Measurements from ENCODE around the gene LCLAT1. TPM values are rescaled to one million over a fixed set of nuclear protein-coding genes. Genes with fewer than 3 reads are reported as not detected.
A peak's percentile ranks its signal among the peaks of the same experiment; 100 is the strongest.

Gene LCLAT1
- total and polyA plus RNA-seq, 2 of the 4 experiments (the other 2 are of a cell fraction), result 7.5 to 11.5 TPM

DNA sequence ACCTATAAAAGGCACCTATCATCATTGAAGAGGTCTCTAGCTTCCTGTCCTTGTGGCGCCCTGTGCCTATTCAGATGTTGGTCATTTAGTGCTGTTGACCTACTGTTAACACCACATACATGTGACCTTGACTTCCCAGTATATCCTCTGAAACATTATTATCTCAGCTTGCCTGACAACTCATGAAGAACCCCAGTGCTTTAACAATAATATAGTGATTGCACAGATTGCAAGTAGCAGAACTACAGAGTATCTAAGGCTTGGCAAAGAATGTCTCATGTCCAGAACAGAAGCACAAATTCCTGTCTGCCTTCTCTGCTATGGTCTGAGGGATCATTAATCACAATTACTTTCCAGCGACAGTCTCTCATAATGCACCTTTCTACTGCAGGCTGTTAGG lies 165.3 kb downstream of the LCLAT1 start:
- no peak overlapping the region for H3K9ac ChIP-seq (ENCODE audit: low read depth, low read length)
- BruUV-seq (replicated peaks), result no TSS peak
- 0 out of 2 replicates have a peak overlapping the region, but pooled peaks have one; percentile 12 for H2AK5ac ChIP-seq (ENCODE audit: low read depth, low read length)
- H3K27me3 ChIP-seq (ENCODE audit: control insufficient read depth, insufficient read depth, low read length), result no peaks in the 10 kb centered on the region
- peak; percentile 60 for ATAC-seq (ENCODE audit: low read depth)
- ChIA-PET CTCF (interaction anchor here (0.6 kb wide), 1 partner anchor 373 kb away, joined by 3 read pairs; no protein-coding TSS in a partner anchor), POLR2A (ENCODE audit: unreplicated experiment) (interaction anchor here (0.7 kb wide), 1 partner anchor 94 kb away, joined by 3 read pairs; no protein-coding TSS in a partner anchor)
- DNase-seq, result no peak
- no peaks in the 10 kb centered on the region for H3K36me3 ChIP-seq (ENCODE audit: control insufficient read depth, insufficient read depth, low read length)
- no peak overlapping the region for H2AK9ac ChIP-seq (replicated peaks; ENCODE audit: low read depth, low read length, poor library complexity)
- H4K20me1 ChIP-seq (ENCODE audit: insufficient read depth, low read length), result no peaks in the 10 kb centered on the region
- no peak overlapping the region; a peak in 1 of 4 replicates for H4K8ac ChIP-seq (ENCODE audit: low read depth in 2 of 2, low read length in 2 of 2)
- no peak overlapping the region for H2AFZ ChIP-seq (replicated peaks; ENCODE audit: low read length, poor library complexity)
- no peaks in the 10 kb centered on the region for H3K9me3 ChIP-seq (ENCODE audit: control insufficient read depth, insufficient read depth, low read length)
- peak overlapping the region; percentile 67 for H3K18ac ChIP-seq (ENCODE audit: low read depth, low read length)
- 0 out of 2 replicates have a peak overlapping the region, but pooled peaks have one; percentile 37 for H3K4me2 ChIP-seq (ENCODE audit: low read depth, low read length)
- H2BK15ac ChIP-seq (ENCODE audit: low read depth, low read length), result no peak overlapping the region
- H3K56ac ChIP-seq (ENCODE audit: extremely low read depth, insufficient read depth, low read length), result no peak overlapping the region
- no peak overlapping the region for H2BK20ac ChIP-seq (ENCODE audit: low read depth, low read length)
- H3K9me1 ChIP-seq (ENCODE audit: insufficient read depth, low read length), result peaks cover 10% of the 10 kb centered on the region
- intact Hi-C loops (cut with micrococcal nuclease) (loop anchor here (5.0 kb wide), 1 partner anchor 35 kb away; no protein-coding TSS in a partner anchor), dilution Hi-C loops (cut with HindIII; ENCODE audit: low sequenced_read_pairs, unreplicated experiment) (no loop called here), in situ Hi-C loops (cut with MboI; ENCODE audit: low sequenced_read_pairs) (no loop called here)
- peak overlapping the region; percentile 65; the same call in 1 of the 2 replicates for H3K27ac ChIP-seq (ENCODE audit: insufficient read depth, low read length)
- H3K23ac ChIP-seq (ENCODE audit: low read depth, low read length), result peak overlapping the region; percentile 48; the same call in 1 of the 2 replicates
- H3K4me3 ChIP-seq (ENCODE audit: insufficient read depth, low read depth, low read length), result no peak overlapping the region
- 0 out of 2 replicates have a peak overlapping the region, but pooled peaks have one; percentile 15 for H3K4ac ChIP-seq (ENCODE audit: low read depth, low read length)
- TF ChIP-seq RFX5 (IDR thresholded peaks at IDR 0.05; ENCODE audit: low read depth, low read length), result no peak
- no peak for TF ChIP-seq FOS (IDR thresholded peaks at IDR 0.05; ENCODE audit: low read depth, low read length)
- TF ChIP-seq MAFK (IDR thresholded peaks at IDR 0.05; ENCODE audit: low read depth, low read length), result no peak
- no peak for TF ChIP-seq MXI1 (IDR thresholded peaks at IDR 0.05; ENCODE audit: borderline replicate concordance, low read depth, low read length)
- TF ChIP-seq SMC3 (IDR thresholded peaks at IDR 0.05; ENCODE audit: low read depth, low read length), result no peak
- TF ChIP-seq MAZ (IDR thresholded peaks at IDR 0.05; ENCODE audit: borderline replicate concordance, low read depth, low read length), result no peak
- TF ChIP-seq, protein P1, sequence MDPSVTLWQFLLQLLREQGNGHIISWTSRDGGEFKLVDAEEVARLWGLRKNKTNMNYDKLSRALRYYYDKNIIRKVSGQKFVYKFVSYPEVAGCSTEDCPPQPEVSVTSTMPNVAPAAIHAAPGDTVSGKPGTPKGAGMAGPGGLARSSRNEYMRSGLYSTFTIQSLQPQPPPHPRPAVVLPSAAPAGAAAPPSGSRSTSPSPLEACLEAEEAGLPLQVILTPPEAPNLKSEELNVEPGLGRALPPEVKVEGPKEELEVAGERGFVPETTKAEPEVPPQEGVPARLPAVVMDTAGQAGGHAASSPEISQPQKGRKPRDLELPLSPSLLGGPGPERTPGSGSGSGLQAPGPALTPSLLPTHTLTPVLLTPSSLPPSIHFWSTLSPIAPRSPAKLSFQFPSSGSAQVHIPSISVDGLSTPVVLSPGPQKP (IDR thresholded peaks at IDR 0.05; ENCODE audit: borderline replicate concordance, low read depth, low read length), result no peak
- no peak for TF ChIP-seq CHD1 (IDR thresholded peaks at IDR 0.05; ENCODE audit: low read depth, low read length)
- no peak for TF ChIP-seq RCOR1 (IDR thresholded peaks at IDR 0.05; ENCODE audit: insufficient replicate concordance, low read length)
- no peak for TF ChIP-seq CEBPB (IDR thresholded peaks at IDR 0.05; ENCODE audit: low read depth, low read length)
- TF ChIP-seq, protein P2, sequence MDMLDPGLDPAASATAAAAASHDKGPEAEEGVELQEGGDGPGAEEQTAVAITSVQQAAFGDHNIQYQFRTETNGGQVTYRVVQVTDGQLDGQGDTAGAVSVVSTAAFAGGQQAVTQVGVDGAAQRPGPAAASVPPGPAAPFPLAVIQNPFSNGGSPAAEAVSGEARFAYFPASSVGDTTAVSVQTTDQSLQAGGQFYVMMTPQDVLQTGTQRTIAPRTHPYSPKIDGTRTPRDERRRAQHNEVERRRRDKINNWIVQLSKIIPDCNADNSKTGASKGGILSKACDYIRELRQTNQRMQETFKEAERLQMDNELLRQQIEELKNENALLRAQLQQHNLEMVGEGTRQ (IDR thresholded peaks at IDR 0.05; ENCODE audit: low read depth, low read length), result no peak
- TF ChIP-seq POLR2A (IDR thresholded peaks at IDR 0.05; ENCODE audit: low read depth, low read length), result no peak
- no peak for TF ChIP-seq CTCF (conservative IDR thresholded peaks at IDR 0.05; ENCODE audit: low read depth, low read length)
- no peak for TF ChIP-seq BHLHE40 (IDR thresholded peaks at IDR 0.05; ENCODE audit: low read depth, low read length)
- TF ChIP-seq NFE2L2 (IDR thresholded peaks at IDR 0.05; ENCODE audit: low read depth, low read length), result no peak
- TF ChIP-seq RAD21 (IDR thresholded peaks at IDR 0.05; ENCODE audit: low read length), result no peak
- 0 out of 2 replicates have a peak overlapping the region, but pooled peaks have one; percentile 21 for H2BK120ac ChIP-seq (ENCODE audit: low read depth, low read length)
- H2BK5ac ChIP-seq (ENCODE audit: low read depth, low read length, poor library complexity, severe bottlenecking), result peak overlapping the region; percentile 69
- peaks cover 7% of the 10 kb centered on the region for H3K4me1 ChIP-seq (ENCODE audit: control insufficient read depth, insufficient read depth, low read length)
- peaks cover 0 to 6% of the 10 kb centered on the region in 2 experiments; a peak in 2 of 4 replicates for H3K79me1 ChIP-seq (ENCODE audit: low read depth in 1 of 2, low read length in 2 of 2)
- H4K91ac ChIP-seq (ENCODE audit: insufficient read depth, low read depth, low read length), result 0 out of 2 replicates have a peak overlapping the region, but pooled peaks have one; percentile 32
- peak overlapping the region; percentile 8; the same call in 1 of the 2 replicates for H4K5ac ChIP-seq (ENCODE audit: low read depth, low read length)
- WGBS, 2 experiments (ENCODE audit: extremely low coverage in 2 of 2, insufficient read length in 1 of 2), result 40% methylated on average over 1 of the region's 2 CpGs; no CpG with 5 or more reads in 1 of the 2 experiments
- no peak overlapping the region for H3K14ac ChIP-seq (replicated peaks; ENCODE audit: low read depth, low read length)
